GM12878 (cell line): ENCODE results near the gene CYP1B1. TPM values are rescaled to one million over a fixed set of nuclear protein-coding genes. Genes with fewer than 3 reads are reported as not detected.

Experiments
- ATAC-seq: fragments of 200-7000 bp; cut with Tn5 transposase; 3 replicates; pipeline ENCODE4 v1.9.1; 2020; ENCODE audit warnings: mild to moderate bottlenecking, moderate library complexity
- BruUV-seq: library from RNA; stranded (reverse); fragments of 400-500 nt; replicated peaks from 2 replicates; lab custom pipeline; 2021; lab: Mats Ljungman, UMichigan
- CTCF ChIA-PET: fragments of 300-600 bp; sonication (Branson Sonifier 250); formaldehyde crosslinking; extraction: SDS; loops from one replicate; lab custom pipeline; 2021; ENCODE audit warnings: inconsistent platforms; lab: Yijun Ruan, JAX
- POLR2A ChIA-PET: fragments of 350-600 bp; formaldehyde crosslinking; extraction: SDS; loops from one replicate; lab custom pipeline; 2021; ENCODE audit warnings: inconsistent platforms; lab: Charles Lee
- RAD21 ChIA-PET: fragments of 300-600 bp; sonication (Branson Sonifier 250); formaldehyde crosslinking; loops from one replicate; lab custom pipeline; 2023; ENCODE audit warnings: antibody characterized with exemption; ENCODE audit not compliant: unreplicated experiment; lab: Charles Lee
- SMC1A ChIA-PET: fragments of 300-600 bp; sonication (Branson Sonifier 250); formaldehyde crosslinking; loops from one replicate; lab custom pipeline; 2023; ENCODE audit not compliant: unreplicated experiment, uncharacterized antibody; lab: Charles Lee
- DNase-seq: peaks from one replicate; pipeline ENCODE4 v3.0.0-alpha.2; 2011; ENCODE audit warnings: low read depth, low spot score
- FAIRE-seq: peaks from 3 replicates; lab custom pipeline; 2011; peaks lifted over from hg19 to GRCh38; lab: Jason Lieb, UNC
- H2AFZ ChIP-seq: 2 replicates; pipeline ENCODE4 v1.6.0; 2011; ENCODE audit warnings: low read depth, low read length, control low read depth; ENCODE audit not compliant: control insufficient read depth
- H3K27ac ChIP-seq: 2 replicates; pipeline ENCODE4 v1.5.1; 2011; ENCODE audit warnings: control low read depth; ENCODE audit not compliant: control insufficient read depth, insufficient read depth
- H3K27me3 ChIP-seq, 2 experiments: replicated peaks in 1 of 2; 2 replicates each; pipeline versions ENCODE4 v1.6.0 to v1.6.1; 2011; ENCODE audit warnings: low read length in 1 of 2; ENCODE audit not compliant: control insufficient read depth in 2 of 2, insufficient read depth in 2 of 2
- H3K36me3 ChIP-seq, 2 experiments: 2 replicates each; pipeline ENCODE4 v1.5.1; 2011; ENCODE audit warnings: low read length in 1 of 2; ENCODE audit not compliant: control insufficient read depth in 2 of 2, insufficient read depth in 2 of 2
- H3K4me1 ChIP-seq: 2 replicates; pipeline ENCODE4 v1.6.1; 2011; ENCODE audit warnings: mild to moderate bottlenecking, low read length, moderate library complexity, mixed read lengths; ENCODE audit not compliant: control insufficient read depth, insufficient read depth
- H3K4me2 ChIP-seq: 2 replicates; pipeline ENCODE4 v1.6.0; 2011; ENCODE audit warnings: control low read depth; ENCODE audit not compliant: control insufficient read depth, insufficient read depth
- H3K4me3 ChIP-seq: fragments of 200-600 bp; sonication (generic); 2 replicates; pipeline ENCODE4 v1.5.1; 2016
- H3K79me2 ChIP-seq: 2 replicates; pipeline ENCODE4 v1.6.0; 2011; ENCODE audit warnings: low read length; ENCODE audit not compliant: control insufficient read depth, insufficient read depth
- H3K9ac ChIP-seq: 2 replicates; pipeline ENCODE4 v1.8.0; 2011; ENCODE audit warnings: low read length, control low read depth, mixed read lengths; ENCODE audit not compliant: control insufficient read depth, insufficient read depth
- H3K9me3 ChIP-seq: replicated peaks from 3 replicates; pipeline ENCODE4 v1.5.1; 2011; ENCODE audit warnings: mild to moderate bottlenecking, low read length; ENCODE audit not compliant: control insufficient read depth, insufficient read depth
- H4K20me1 ChIP-seq: 2 replicates; pipeline ENCODE4 v1.6.0; 2011; ENCODE audit not compliant: control insufficient read depth, insufficient read depth
- CTCF ChIP-seq, 3 experiments: IDR thresholded peaks in 2 of 3; conservative IDR thresholded peaks in 1 of 3; 2 replicates each; pipeline ENCODE4 v1.5.1; 2011; ENCODE audit warnings: low read depth in 3 of 3, low read length in 3 of 3, mild to moderate bottlenecking in 3 of 3, control low read depth in 2 of 3, moderate library complexity in 2 of 3, inconsistent platforms in 1 of 3, mixed read lengths in 1 of 3; ENCODE audit not compliant: control insufficient read depth in 2 of 3, insufficient read depth in 1 of 3; ENCODE audit errors: extremely low read depth in 1 of 3
- GABPA ChIP-seq: IDR thresholded peaks from 2 replicates; pipeline ENCODE4 v1.6.1; 2014; ENCODE audit warnings: antibody characterized with exemption, low read depth, mild to moderate bottlenecking, inconsistent platforms
- HCFC1 ChIP-seq: fragments of 150-350 bp; IDR thresholded peaks from 2 replicates; pipeline ENCODE4 v1.6.1; 2014; ENCODE audit warnings: low read length
- MAX ChIP-seq: IDR thresholded peaks from 2 replicates; pipeline ENCODE4 v1.6.1; 2012; ENCODE audit warnings: low read depth, low read length, improper control_type of control experiment
- MLLT1 ChIP-seq: fragments of 450-650 bp; IDR thresholded peaks from 2 replicates; pipeline ENCODE4 v1.6.1; 2016; ENCODE audit warnings: mild to moderate bottlenecking
- MXI1 ChIP-seq: fragments of 150-350 bp; IDR thresholded peaks from 2 replicates; pipeline ENCODE4 v1.6.1; 2011; ENCODE audit warnings: low read depth, mild to moderate bottlenecking, inconsistent platforms, low read length, improper control_type of control experiment
- NFYA ChIP-seq: IDR thresholded peaks from 2 replicates; pipeline ENCODE4 v1.6.1; 2011; ENCODE audit warnings: low read depth, mild to moderate bottlenecking, low read length, improper control_type of control experiment, borderline replicate concordance
- PAX8 ChIP-seq: fragments of 450-650 bp; IDR thresholded peaks from 2 replicates; pipeline ENCODE4 v1.6.1; 2017; ENCODE audit warnings: mild to moderate bottlenecking, moderate library complexity
- PBX3 ChIP-seq: IDR thresholded peaks from 2 replicates; pipeline ENCODE4 v1.6.1; 2011; ENCODE audit warnings: mild to moderate bottlenecking, low read depth, low read length, moderate library complexity; ENCODE audit not compliant: insufficient replicate concordance
- POLR2A ChIP-seq: IDR thresholded peaks from 2 replicates; pipeline ENCODE4 v1.6.1; 2011; ENCODE audit warnings: low read depth, mild to moderate bottlenecking, low read length
- SMAD1 ChIP-seq: fragments of 450-650 bp; IDR thresholded peaks from 2 replicates; pipeline ENCODE4 v1.6.1; 2018; ENCODE audit warnings: mild to moderate bottlenecking, low read depth; ENCODE audit not compliant: partially characterized antibody
- SUZ12 ChIP-seq: fragments of 200-600 bp; sonication (generic); IDR thresholded peaks from one replicate; pipeline ENCODE4 v1.6.1; 2018; ENCODE audit warnings: antibody characterized with exemption, mild to moderate bottlenecking; ENCODE audit not compliant: unreplicated experiment
- TBL1XR1 ChIP-seq: IDR thresholded peaks from 2 replicates; pipeline ENCODE4 v1.6.1; 2012; ENCODE audit warnings: low read depth, low read length, improper control_type of control experiment
- USF1 ChIP-seq: IDR thresholded peaks from 2 replicates; pipeline ENCODE4 v1.6.1; 2011; ENCODE audit warnings: borderline replicate concordance, low read depth, mild to moderate bottlenecking, moderate library complexity, mixed read lengths, low read length; ENCODE audit not compliant: insufficient read depth; ENCODE audit errors: extremely low read length
- YBX1 ChIP-seq: fragments of 450-650 bp; IDR thresholded peaks from 2 replicates; pipeline ENCODE4 v1.6.1; 2016; ENCODE audit warnings: antibody characterized with exemption
- ZBED1 ChIP-seq: IDR thresholded peaks from 2 replicates; pipeline ENCODE4 v1.6.1; 2016; ENCODE audit warnings: borderline replicate concordance
- ZNF217 ChIP-seq: fragments of 450-650 bp; IDR thresholded peaks from 2 replicates; pipeline ENCODE4 v1.6.1; 2017; ENCODE audit warnings: antibody characterized with exemption, mild to moderate bottlenecking
- ZNF384 ChIP-seq: IDR thresholded peaks from 2 replicates; pipeline ENCODE4 v1.6.1; 2012; ENCODE audit warnings: low read depth, mild to moderate bottlenecking, low read length, improper control_type of control experiment, borderline replicate concordance
- ZNF622 ChIP-seq: fragments of 450-650 bp; IDR thresholded peaks from 2 replicates; pipeline ENCODE4 v1.6.1; 2017; ENCODE audit warnings: mild to moderate bottlenecking, inconsistent platforms
- WGBS: methylation state at CpG from one replicate; pipeline ENCODE4 v1.1.6; 2016; ENCODE audit warnings: low lambda C conversion rate; ENCODE audit not compliant: insufficient replicate concordance, insufficient coverage; ENCODE audit errors: missing lambda C conversion rate; 5-methylcytosine and 5-hydroxymethylcytosine counted together
- in situ Hi-C: fragments of 300-500 bp; cut with MboI; formaldehyde crosslinking; loops from 9 replicates; pipeline ENCODE4 v1.14.3; 2018; ENCODE audit warnings: mixed read lengths
- intact Hi-C: fragments of 100-400 bp; cut with micrococcal nuclease; formaldehyde crosslinking; loops from one replicate; pipeline ENCODE4 v1.14.2; 2022; ENCODE audit not compliant: unreplicated experiment
- polyA plus RNA-seq, 11 experiments: library from polyadenylated mRNA; depleted of rRNA in 4 of 11; unstranded in 6 of 11; stranded (reverse) in 5 of 11; fragments of >200 nt; fragmentation: Nextera tagmentation in 4 of 11; fragmentation: Illumina TruSeq in 1 of 11; extraction: Ambion mirVana in 4 of 11; extraction: Trizol in 1 of 11; gene quantifications; 1 replicate in 1 of 11; 2 replicates in 10 of 11; pipeline versions ENCODE4 v1.2.1 to v1.2.3, GENCODE V29; 2011 to 2016; ENCODE audit warnings: inconsistent platforms in 2 of 11, missing spikeins in 2 of 11, low read depth in 1 of 11
- total RNA-seq, 4 experiments: library from RNA; depleted of rRNA in 3 of 4; stranded (reverse); fragments of >200 nt in 3 of 4; fragmentation: Illumina TruSeq in 1 of 4; extraction: Trizol in 1 of 4; gene quantifications; 2 replicates each; pipeline versions ENCODE4 v1.2.1 to v1.2.3, GENCODE V29; 2013 to 2021

CYP1B1 gene
- total and polyA plus RNA-seq, 10 of the 15 experiments (the other 5 are each of a cell fraction or from before 2014, with no cell fraction given) = 0.35 to 29.7 (median 3.4) TPM

GRCh38 chr2:38066421-38067115, 9.4 kb downstream of the CYP1B1 start:
- ATAC-seq = peak; percentile 21; the same call in 1 of the 3 replicates
- ChIA-PET RAD21 (no interaction called here), POLR2A (no interaction called here), SMC1A (no interaction called here), CTCF (no interaction called here)
- Histone ChIP-seq H3K79me2 (peaks cover 18% of the 10 kb centered on the region), H3K27me3 (no peaks in the 10 kb centered on the region), H4K20me1 (no peaks in the 10 kb centered on the region), H3K36me3 (no peaks in the 10 kb centered on the region), H3K4me1 (no peaks in the 10 kb centered on the region), H3K27ac (peak overlapping the region; percentile 42), H3K9me3 (no peaks in the 10 kb centered on the region), H2AFZ (no peak overlapping the region), H3K4me2 (peak overlapping the region; percentile 12), H3K4me3 (peak overlapping the region; percentile 9; the same call in 1 of the 2 replicates), H3K9ac (peak overlapping the region; percentile 35)
- WGBS = 42% methylated on average over 6 of the region's 6 CpGs
- intact Hi-C loops (no loop called here), in situ Hi-C loops (no loop called here)
- no peak for FAIRE-seq
- BruUV-seq = no TSS peak
- DNase-seq = no peak
- no peak for TF ChIP-seq ZBED1
- TF ChIP-seq CTCF (IDR thresholded peaks at IDR 0.05 in 2 of 3, conservative IDR thresholded peaks at IDR 0.05 in 1 of 3; ENCODE audit: control insufficient read depth in 2 of 3, extremely low read depth in 1 of 3, insufficient read depth in 1 of 3, low read depth in 3 of 3, low read length in 3 of 3) = no peak
- TF ChIP-seq ZNF384 = no peak
- no peak for TF ChIP-seq ZNF622
- TF ChIP-seq YBX1 = no peak
- TF ChIP-seq SMAD1 = no peak
- no peak for TF ChIP-seq HCFC1
- TF ChIP-seq MLLT1 = no peak
- TF ChIP-seq PAX8 = no peak
- no peak for TF ChIP-seq USF1
- no peak for TF ChIP-seq NFYA
- TF ChIP-seq SUZ12 = no peak
- no peak for TF ChIP-seq MXI1
- TF ChIP-seq POLR2A = no peak
- no peak for TF ChIP-seq ZNF217
- TF ChIP-seq TBL1XR1 = no peak
- no peak for TF ChIP-seq PBX3
- TF ChIP-seq MAX = no peak
- no peak for TF ChIP-seq GABPA
